ENCODE results near the gene SACM1L.
"Not testable (repeated sequence)": the region's sequence is repeated elsewhere in the genome, so short reads cannot be mapped to it uniquely, and the experiment has no call there.

The SACM1L gene

DNA sequence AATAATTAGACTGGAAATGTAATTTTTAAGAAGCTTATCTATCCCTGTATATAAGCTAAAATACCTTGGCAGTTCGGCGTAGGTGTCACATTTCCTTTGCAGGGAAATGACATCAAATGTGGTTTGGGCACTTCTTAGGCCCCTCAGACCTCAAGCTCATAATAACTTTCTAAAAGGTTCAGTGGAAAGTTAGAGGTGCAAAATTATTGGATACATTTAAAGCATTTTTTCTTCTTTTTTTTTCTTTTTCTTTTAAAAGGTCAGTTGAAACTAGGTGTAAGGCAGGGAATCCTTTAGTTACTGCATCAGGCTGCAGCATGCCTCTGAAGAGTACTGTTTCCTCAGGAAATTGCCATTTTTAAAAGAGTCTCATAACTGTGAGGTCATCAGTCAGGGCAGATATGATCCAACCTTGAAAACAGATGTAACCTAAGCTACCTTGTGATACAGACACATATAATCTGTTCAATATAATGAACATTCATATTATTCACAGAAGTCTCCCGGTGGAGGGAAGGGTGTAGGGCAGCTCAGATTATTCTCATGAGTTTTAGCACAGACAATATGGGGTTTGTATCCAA is 4.8 kb downstream of the SACM1L start:
- no peak for DNase-seq (ENCODE audit: low read depth)

DNA sequence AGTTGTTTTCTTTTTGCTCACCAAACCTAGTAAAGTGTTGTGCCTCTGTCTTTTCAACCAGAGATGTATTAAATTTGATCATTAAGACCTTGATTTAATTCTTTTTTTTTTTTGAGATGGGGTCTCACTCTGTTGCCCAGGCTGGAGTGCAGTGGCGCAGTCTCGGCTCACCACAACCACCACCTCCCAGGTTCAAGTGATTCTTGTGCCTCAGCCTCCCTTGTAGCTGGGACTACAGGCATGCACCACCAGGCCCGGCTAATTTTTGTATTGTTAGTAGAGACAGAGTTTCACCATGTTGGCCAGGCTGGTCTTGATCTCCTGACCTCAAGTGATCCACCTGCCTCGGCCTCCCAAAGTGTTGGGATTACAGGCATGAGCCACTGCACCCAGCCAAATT is 6.0 kb downstream of the SACM1L start:
- not testable (repeated sequence) for DNase-seq (ENCODE audit: low read depth)

DNA sequence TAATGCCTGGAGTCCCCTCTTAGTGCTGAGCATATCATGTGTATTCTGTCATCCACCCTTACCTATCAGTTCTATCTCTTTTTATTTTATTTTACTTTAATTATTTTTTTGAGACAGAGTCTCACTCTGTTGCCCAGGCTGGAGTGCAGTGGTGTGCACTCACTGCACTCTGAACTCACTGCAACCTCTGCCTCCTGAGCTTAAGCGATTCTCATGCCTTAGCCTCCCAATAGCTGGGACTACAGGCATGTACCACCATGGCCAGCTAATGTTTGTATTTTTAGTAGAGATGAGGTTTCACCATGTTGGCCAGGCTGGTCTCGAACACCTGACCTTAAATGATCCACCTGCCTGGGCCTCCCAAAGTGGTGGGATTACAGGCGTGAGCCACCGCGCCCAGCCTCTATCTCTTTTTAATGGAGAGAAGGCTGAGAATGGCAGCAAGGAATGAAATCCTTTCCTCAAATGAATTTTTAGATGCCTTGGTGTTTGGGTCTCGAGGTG is 11.4 kb downstream of the SACM1L start:
- DNase-seq (ENCODE audit: low read depth), result no peak

DNA sequence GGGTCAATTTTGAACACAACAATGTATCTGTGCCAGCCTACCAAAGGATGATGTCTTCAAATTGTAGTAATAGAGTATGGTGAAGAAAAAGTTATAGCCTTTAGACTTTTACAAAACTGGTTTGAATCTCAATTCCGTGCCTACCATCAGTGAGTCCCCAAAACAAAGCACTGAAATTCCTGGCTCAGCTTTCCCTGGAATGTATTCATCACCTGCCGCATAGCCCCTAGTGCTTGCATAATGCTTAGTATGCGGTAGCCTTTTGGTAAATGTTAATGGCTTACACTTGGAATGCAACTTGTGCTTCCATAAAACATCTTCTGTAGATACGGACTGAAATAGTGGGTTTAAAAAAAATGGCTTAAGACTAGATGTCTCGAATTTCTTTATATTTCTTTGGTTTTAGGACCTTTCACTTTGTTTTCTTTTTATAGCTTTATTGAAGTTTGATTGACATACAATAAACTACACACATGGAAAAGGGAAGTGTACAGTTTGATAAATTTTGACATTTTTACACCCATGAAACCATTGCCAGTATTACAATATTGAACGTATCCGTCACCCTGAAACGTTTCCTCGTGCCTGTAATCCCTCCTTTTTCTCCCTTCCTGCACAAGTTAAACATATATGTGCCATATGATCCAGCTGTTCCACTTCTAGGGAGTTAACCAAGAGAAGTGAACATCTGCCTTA is 12.1 kb downstream of the SACM1L start:
- DNase-seq (ENCODE audit: low read depth), result no peak

DNA sequence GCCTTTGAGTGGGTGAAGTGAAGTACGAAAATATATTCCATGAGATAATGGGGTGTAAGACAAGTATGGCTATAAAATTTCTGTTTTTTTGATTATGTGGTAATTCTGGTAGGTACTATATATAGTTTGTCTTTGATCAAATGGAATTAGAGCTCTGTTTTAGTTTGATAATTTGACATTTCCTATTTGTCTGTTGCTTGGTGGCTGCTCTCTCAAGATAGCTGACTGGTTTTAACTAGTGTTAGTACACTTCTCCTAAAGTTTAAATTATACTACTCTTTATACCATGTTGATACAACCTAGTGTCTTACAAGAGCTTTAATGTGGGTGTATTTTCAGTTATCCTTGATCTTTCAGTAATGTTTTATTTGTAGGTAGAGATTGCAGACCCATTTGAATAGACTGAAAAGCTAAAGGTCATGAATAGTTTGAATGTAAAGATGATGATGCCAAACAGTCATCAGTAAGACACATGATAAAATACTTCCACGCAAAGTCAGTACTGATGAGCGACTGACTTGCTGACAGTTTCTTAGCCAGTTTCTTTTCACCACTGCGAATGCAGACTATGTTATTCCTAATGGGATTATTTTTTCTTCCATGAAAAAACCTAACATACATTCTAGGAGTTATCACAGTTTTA is 15.2 kb downstream of the SACM1L start:
- DNase-seq (ENCODE audit: low read depth), result no peak

DNA sequence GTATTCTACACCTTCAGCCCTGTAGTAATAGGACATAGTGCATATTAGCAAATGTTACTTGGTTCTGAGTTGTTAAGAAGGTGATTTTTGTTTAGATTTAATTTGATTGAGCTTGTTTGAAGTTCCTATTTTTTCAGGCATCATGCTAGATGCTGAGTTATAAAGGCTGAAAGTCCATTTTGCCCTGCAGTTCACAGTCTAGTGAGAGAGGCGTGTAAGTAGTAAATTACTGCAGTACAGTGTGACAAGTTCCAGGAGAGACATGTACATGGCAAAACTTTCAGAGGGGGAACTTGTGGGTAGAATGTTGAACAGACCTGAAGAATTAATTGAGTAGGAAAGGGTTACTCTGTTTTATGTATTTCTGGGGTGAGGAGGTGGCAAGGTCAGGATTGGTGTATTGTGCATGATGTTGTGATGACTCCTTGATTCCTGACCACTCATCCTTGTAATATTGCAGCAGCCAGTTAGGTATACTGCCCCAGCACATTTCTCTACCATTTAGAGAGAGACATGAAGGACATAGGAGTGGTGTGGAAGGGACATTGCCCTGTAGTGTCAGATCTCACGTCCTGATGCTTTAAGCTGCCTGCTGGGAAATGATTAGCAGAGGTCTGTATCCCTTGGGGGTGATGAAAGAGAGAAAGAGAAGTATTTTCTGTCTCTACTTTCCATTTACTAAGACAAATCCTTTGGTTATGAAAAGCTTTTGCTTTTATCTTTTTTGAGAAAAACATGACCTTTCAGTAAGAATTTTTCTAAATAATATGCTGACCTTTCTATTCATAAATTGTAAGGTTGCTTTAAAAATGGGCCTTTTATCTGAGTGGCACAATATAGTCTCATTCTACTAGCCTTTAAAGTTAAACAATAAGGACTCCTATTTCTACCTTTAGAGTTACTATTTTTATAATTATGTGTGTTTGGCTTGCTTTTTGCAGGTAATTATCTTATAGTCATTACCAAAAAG is 16.9 kb downstream of the SACM1L start:
- no peak for DNase-seq (ENCODE audit: low read depth)

DNA sequence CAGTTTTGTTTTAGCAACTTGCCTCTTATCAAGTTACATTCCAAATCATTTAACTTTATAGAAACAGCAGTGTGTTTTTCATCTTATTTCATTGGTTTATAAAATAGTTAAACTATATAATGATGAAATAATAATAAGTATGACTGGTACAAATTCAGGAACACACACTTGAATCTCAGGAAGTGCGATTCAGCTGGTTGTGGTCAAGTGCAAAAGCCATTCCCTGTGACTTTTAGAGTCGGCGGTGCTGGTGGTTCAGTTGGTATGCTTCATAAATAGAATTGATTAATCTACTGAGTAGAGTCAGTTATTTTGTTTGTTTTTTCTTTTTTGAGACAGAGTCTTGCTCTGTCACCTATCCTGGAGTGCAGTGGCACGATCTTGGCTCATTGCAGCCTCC is 22.7 kb downstream of the SACM1L start:
- DNase-seq (ENCODE audit: low read depth), result peak; percentile 69

DNA sequence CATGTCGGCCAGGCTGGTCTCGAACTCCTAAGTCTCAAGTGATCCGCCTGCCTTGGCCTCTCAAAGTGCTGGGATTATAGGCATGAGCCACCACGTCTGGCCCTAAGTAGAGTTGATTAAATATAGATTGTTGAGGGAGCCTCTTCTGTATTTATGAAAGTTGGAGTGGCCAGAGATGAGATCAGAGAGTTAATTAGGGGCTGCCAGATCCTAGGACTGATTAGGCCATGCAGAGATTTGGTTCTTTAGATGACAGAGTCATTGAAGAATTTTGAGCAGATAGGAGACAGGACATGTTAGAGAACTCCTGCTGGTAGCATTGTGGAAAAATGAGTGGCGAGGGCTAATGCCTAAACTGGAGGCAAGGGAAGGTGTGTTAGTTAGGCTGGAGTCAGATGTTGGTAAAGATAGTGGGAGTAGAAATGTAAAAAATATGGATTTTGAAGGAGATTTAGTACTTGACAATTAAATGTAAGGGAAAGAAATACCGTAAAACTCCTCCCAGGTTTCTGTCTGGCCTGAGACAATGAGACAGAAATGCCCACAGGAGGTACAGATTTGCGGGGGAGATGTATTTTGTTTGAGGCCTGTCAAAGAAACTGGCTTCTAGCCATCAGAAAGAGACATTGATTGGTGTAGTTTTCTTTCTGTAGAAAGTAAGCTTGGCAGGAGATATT is 23.4 kb downstream of the SACM1L start:
- DNase-seq (ENCODE audit: low read depth), result peak; percentile 90

DNA sequence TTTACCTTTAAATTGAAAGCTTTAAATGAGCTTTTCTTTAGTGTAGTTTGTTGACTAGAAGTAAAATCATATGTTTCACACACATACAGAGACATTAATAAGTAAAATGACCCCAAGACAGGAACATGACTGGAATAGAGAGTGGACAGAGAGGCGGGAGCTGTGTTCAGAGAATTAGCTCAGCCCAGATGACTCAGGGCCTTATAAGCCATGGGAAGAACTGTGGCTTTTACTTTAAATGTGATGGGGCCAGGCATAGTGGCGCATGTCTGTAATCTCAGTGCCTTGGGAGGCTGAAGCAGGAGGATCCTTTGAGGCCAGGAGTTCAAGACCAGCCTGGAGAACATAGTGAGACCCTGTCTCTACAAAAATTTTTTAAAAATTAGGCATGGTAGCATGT is 26.7 kb downstream of the SACM1L start:
- peak; percentile 24 for DNase-seq (ENCODE audit: low read depth)

DNA sequence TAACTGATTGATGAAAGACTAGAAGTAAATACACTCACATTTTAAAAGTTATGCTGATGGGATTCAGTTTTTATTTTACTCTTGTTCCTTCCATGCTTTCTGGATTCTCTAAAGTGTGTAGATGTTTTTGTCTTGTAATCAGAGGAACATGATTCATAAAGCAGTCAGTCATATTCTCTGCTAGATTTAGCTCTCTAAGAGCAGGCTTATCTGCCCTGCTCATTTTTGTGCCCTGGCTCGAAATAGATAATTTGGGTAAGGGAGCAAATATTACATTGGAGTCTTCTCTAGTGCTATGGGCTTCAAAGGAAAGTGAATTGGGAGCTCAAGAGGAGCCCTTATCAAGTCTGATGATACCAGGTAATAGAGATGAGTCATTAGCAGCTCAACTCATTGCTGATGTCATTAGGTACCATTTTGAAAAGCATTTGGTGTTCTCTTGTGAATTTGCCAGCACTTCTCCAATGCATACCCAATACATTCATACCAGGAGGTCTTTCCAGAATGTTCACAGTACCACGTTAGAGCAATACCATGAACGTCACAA is 27.7 kb downstream of the SACM1L start:
- DNase-seq (ENCODE audit: low read depth), result no peak

DNA sequence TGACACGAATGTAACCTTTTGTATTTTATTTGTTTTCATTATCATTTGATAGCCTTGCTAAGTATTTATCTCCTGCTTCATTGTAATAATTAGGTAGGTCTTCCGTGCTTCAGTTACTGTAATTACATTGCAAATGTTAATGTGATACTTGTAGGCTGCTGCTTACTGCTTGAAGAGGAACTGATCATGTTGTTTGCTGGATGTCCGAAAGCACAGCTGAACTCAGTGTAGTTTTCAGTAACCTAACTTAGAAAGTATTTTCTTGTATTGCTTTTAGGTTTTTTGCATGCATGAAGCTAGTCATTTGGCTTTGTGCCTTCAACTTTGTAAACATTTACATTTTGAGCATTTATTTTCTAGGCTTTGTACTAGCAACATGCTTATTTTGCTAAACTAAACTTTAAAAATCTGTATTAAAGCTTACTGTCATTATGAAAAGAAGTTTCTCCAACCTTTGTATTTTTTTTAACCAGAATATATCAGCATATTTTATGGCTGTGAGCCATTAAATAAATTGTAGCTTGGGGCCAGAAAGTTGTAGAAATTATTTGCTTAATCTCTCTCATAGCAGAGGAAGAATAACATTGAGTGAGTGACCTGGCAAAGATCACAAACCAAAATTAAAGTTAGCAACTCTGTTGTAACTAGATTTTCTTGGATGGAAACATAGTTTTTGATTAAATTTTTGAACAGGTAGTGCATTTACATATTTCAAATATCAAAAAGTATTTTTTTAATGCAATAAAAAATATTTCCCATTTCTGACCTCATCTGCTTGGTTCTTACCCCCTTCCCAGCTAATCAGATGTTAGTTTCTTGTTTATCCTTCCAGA is 30.7 kb downstream of the SACM1L start:
- no peak for DNase-seq (ENCODE audit: low read depth)

DNA sequence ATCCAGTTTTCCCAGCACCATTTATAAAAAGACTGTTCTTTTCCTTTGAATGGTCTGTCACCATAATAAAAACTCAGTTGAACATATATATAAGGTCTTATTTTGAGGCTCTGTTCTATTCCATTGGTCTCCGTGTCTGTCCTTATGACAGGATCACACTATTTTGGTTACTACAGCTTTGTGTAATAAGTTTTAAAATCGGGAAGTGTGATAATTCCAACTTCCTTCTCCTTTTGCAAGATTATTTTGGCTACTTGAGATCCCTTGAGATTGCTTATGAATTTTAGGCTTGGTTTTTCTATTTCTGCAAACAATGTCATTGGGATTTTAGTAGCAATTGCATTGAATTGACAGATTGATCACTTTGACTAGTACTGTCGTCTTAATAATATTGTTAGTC is 35.7 kb downstream of the SACM1L start:
- no peak for DNase-seq (ENCODE audit: low read depth)

DNA sequence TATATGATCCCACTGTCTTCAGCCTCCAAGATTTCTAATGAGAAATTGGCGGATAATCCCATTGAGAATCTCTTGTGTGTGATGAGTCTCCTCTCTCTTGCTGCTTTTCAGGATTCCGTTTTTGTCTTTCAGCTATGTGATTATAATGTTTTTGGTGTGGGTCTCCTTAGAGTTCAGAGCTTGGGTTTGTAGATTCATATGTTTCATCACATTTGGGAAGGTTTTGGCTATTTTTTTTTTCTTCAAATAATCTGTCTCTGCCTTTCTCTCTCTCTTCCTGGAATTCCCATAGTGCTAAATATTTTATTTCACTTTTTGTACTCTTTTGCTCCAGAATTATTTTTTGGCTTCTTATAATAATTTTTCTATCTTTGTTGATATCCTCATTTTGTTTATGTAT is 40.4 kb downstream of the SACM1L start:
- DNase-seq (ENCODE audit: low read depth), result no peak

DNA sequence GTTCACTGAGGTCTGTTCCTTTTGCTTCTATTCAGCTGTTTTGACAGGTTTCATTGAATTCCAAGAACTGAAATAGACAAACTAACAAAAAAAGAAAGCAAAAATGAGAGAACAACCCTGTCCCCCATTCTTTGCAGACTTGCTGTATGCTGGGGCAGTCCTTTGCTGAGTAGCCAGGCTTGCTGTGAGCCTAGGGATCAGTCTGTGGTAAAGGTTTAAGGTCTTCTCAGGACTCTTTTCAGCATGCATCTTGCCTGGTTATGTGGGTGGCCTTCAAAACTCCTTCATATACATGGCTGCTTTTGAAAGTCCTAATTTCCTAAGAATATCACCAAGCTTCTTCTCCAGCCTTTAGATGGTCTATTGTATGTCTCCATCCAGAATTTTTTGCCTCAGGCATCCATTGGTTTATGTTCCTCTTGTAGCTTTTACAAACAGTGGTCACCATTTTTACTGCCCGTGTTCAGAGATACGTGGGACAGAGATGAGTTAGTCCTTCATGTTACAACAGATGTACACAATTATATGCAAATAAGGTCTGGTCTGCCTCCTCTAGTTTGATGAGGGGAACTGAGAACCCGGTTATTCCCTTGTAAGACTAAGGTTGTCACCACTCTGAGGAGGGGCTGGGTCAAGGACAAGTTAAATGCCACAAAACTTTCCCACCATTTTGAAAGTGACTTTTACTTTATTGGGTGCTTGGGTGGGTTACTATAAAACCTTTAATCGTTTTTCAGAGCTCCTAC is 41.4 kb downstream of the SACM1L start:
- no peak for DNase-seq (ENCODE audit: low read depth)

DNA sequence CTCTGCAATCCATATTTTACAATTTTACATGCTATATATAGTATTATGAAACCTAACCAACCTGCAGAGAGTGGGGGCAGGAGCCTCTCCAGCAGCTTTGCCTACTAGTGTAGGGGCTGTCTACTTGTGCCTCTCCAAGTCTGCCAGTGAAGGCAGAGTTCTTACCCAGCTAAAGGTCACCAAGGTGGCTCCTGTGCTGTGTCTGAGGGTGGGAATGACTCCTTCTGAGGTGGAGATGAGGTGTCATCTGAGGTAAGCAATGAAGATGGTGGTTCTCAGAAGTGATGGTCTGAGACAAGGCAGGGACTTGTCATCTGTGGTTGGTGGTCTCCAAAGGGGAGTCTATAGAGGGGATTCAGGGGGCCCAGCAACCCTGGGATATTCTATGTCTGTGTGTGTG is 47.5 kb downstream of the SACM1L start:
- DNase-seq (ENCODE audit: low read depth), result no peak

DNA sequence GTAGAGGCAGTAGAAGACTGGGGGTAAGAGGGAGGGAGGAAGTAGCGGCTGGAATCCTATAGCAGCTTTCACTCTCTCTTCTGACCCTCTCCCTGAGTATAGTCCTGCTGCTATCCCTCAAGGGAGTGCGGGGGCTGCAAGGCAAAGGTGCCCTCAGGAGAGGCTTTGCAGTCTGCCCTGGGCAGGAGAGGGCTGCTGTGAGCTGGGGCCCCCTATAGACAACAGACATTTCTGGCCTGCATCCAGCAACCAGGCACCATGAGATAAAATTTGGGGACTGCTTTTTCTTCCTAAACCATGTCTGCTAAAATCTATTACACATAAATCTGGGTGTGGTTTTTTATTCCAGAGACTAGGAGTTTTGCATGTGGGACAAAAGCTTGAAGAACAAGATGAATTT is 48.0 kb downstream of the SACM1L start:
- no peak for DNase-seq (ENCODE audit: low read depth)

DNA sequence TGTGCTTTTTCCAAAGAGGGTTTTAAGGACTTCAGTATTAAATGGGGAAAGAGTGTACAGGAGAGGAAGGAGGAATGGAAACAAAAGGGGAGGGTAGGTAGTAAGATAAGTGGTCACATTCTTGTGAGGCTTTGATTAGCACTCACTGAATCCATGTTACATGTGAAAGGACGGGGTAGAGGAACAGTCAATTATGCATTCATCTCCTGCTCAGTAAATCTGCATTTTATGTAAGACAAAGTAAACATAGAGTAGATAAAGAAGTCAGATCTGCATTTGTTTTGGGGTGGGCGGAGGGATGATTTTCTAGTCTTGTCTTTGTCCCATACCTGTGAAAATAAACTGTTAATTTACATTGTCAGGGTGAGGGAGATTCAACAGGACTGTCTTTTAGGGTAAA is 50.8 kb downstream of the SACM1L start:
- DNase-seq (ENCODE audit: low read depth), result no peak

DNA sequence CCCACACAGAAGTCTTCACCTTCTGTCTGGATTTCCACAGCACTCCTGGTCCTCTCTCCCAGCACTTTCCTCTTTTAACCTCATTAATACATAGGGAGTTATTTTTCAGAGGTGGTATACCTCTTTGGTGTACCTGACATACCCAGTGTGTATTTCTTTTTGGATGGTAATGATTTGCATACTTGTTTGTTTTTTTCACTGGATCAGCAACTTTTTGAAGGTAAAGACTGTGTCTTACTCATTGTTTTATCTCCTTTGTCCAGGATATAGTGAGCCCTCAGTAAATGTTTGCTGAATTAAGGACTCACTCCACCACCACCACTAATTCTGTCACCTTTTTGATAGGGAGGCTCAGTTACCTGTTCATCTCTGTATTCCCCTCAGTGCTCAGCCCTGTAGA is 52.1 kb downstream of the SACM1L start:
- no peak for DNase-seq (ENCODE audit: low read depth)

DNA sequence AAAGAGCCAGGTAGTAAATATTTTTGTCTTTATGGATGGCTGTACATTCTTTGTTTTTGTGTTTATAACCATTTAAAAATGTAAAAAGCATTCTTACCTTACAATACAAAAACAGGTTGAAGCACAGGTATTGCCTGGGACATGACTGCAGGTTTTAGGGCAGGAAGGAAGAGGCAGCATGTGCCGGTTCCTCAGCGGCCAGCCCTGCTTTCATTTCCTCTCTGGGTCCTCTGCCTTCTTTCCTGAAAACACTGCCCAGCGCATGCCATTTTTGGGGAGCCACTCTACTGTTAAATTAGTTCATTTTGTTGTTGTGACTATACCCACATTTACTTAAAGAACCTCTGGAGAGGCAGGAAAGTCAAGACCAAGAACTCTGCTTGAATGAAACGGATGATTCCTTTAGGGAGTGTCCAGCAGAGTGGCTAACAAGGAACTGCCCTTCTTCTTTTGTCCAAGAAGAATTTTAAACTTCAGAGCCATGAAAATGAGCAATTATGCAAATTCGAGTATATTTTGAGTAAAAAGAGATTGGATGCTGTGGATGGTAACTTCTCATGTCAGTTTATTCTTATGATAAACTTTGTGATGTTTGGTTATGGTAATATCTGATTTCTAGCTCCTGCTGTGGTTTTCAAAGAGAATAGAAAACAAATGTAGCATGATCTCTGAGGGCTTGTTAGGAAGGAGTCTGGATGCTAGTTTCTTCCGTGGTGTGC is 52.7 kb downstream of the SACM1L start:
- no peak for DNase-seq (ENCODE audit: low read depth)
